Middle frontal gyrus (tissue), 1 donor: ENCODE data around the gene NTMT2.
"Not testable (repeated sequence)": the region's sequence is repeated elsewhere in the genome, so short reads cannot be mapped to it uniquely, and the experiment has no call there.

Source experiments
- DNase-seq: peaks from one replicate; pipeline ENCODE4 v3.0.0-alpha.2; 2015; ENCODE audit warnings: low spot score; ENCODE audit errors: extremely low spot score

The NTMT2 gene

DNA sequence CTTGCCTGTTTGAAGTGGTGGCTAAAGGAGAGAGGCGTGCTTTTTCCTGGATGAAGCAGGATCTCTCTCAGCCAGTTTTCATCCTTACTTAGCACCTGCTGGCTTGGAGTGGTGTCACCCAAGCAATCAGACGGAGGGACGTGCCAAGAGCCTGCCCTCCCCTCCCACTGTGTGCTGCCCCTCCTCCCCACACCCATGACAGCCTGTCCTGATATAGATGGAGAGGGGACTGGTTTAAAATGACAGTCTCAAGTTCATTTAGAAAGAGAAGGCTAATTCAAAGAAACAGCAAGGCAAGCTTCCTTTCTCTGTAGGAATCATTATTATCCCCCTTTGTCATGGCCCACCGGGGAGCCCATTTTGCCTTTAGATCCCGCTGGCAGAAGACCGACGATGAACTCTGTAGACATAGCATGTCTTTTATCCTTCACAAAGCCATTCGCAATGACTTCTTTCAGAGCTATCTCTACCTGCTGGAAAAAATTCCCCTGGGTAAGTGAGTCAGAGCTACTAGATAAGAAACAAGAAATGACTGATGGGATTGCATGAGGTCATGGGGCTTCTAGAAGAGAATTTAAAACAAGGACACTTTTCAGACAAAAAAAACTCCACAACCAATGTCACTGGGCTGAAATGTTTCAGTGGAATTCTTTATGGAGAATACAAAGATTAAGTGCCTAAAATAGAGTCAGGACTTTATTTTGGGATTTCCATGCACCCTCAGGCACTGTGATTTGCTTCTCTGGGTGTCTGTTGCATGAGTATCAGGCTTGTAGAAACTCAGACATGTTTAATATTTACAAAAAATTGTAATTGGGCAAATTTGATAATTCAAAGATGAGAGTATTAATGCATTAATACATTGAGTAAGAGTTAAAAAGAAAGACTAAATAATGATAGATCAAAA is at the start of gene NTMT2:
Gene NTMT2 (plus strand): TSS at position 190 of the 907 bp plus-strand sequence. CDS start 149 bp downstream, at position 339.
- DNase-seq: no peak

GRCh38 chr1:170095976-170096748 is 49.6 kb upstream of the NTMT2 start:
- DNase-seq: no peak

- DNase-seq: no peak
Measured at GRCh38 chr1:170096806-170097340, 48.9 kb upstream of the NTMT2 start.

- DNase-seq: no peak
Measured at GRCh38 chr1:170097449-170097948, 48.3 kb upstream of the NTMT2 start.

- not testable (repeated sequence) for DNase-seq
Measured at GRCh38 chr1:170113140-170113539, 32.6 kb upstream of the NTMT2 start.

GRCh38 chr1:170114906-170115305 is 30.9 kb upstream of the NTMT2 start:
- DNase-seq: no peak

DNA sequence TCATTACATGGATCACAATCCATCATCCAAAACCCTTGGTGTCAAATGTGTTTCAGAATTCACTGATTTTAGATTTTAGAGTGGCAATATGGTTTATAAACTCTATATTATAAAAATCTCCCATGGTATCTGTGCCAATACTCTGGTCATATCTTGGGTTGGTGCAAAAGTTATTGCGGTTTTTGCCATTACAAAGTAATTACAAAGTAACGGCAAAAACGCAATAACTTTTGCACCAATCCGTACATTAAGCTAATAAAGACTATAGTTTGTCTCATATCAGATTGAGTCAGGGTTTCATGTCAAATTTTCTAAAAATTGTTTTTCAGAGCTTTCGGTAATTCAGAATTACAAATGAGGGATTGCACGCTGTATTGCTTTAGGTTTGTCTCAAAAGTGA is 23.4 kb upstream of the NTMT2 start:
- DNase-seq: no peak

- no peak for DNase-seq
Measured at GRCh38 chr1:170125269-170125668, 20.5 kb upstream of the NTMT2 start.

DNA sequence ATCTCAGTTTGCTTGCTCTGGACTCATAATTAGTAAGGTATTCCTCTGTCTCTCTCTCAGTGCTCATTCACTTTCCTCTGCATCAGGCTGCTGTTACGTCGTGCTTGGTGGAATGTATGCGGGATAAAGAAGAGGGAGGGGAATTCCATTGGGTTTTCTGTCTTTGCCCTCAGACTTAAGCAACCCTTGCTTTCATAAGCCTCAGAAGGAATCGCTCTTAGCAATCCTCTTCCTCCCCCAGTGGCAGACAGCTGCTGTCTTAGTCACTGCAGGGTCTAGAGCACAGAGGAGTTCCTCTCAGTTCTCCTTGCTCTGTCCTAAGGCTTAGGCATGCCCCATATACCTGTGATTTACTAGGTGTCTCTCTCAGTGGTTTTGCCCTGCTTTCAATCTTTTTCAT is 19.1 kb upstream of the NTMT2 start:
- DNase-seq: no peak

GRCh38 chr1:170131450-170131849 is 14.3 kb upstream of the NTMT2 start:
- no peak for DNase-seq

GRCh38 chr1:170131984-170132383 is 13.8 kb upstream of the NTMT2 start:
- no peak for DNase-seq

- no peak for DNase-seq
Measured at GRCh38 chr1:170133766-170134495, 11.8 kb upstream of the NTMT2 start.

DNA sequence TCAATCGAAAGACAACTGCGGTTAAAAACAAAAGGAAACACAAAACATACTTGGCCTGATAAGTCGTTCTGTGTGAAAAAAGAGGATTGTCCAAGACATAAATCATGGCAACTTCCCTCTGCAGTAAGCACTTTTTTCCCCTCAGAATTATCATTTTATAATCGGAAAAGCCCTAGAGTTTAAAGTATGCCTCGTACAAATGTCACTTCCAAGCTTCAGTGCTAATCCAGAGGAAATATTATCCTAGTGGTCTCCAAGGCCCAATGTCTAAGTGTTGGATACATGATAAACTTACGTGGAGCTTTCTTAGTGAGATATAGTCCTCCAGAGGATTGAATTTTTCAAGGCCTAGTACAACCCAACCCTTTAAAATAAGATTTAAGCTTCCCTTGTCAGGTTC is 11.2 kb upstream of the NTMT2 start:
- no peak for DNase-seq

DNA sequence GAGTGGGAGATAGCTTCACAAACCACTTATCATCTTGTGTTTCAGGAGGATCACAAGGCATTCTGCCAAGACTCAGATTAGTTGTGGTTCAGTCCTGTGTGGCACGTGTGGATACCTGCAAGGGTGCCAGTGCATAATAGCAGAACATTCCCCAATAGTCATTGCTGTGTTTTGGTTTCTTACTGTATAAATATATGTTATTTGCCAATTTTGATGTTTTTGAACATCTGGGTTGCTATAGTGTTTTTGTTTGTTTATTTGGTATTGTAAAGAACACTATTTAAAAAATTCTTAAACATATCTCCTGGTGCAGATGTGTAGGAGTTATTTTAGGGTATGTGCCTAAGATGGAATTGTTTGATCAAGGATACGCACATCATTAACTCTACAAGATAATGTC is 5.4 kb upstream of the NTMT2 start:
- no peak for DNase-seq

DNA sequence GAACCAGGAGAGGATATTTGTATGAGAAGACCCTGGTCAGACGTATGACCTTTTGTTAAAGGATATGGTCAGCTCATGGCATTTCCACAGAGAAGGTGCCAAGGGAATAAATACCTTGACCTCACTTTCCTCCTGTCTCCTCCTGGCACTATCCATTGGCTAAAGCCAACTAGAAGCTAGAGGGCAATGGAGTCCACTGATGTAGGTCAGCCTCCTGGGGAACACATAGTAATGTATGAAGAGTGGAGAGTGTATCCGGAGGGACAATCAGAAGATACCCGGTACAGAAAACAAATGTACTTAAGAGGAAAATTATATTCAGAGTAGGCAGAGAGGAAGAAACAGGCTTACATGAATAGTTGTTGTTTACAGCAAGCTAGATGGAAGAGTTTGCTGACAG is 698 bp upstream of the NTMT2 start:
- DNase-seq: no peak

DNA sequence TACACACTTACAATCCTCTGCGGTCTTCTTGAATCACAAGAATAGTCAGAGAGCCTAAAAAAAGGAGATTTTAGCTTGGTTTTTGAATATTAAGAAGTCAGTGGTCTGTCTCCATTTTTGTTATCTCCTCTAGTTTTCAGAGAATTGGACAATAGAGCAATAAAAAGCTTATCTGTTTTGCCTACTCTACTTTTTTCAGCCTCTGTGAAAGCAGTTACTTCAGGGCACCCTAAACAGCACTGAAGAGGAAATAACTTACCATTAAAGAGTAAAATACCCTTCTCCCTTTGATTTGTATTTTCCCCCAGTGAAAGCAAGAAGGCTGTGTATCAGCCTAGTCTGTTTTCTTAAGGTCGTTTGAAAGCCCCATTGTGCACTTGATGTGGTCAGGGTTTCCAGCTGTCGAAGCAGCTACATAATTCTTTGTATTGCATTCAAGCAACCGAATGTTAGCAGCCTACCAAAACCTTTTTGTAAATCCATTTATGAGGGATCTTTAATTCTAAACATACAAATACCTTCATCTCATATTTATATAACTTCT is 1.0 kb downstream of the NTMT2 start:
- DNase-seq: no peak

DNA sequence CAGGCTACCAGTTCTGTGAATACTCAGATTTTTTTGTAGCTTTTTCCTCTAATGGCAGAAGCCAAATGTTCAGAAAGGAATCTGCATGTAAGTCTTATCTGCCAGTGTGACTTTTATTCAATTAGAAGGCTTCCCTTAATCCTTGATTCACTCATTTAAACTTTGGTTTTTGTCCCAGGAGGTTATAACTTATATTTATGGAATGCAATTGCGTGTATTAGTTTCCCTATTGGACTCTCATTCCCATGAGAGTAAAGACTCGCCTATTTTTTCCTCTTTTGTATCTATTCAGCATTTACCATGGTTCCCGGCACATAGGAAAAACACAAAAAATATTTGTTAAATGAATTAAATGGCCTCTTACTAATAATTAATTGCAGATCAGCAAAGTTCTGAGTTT is 3.5 kb downstream of the NTMT2 start:
- no peak for DNase-seq

DNA sequence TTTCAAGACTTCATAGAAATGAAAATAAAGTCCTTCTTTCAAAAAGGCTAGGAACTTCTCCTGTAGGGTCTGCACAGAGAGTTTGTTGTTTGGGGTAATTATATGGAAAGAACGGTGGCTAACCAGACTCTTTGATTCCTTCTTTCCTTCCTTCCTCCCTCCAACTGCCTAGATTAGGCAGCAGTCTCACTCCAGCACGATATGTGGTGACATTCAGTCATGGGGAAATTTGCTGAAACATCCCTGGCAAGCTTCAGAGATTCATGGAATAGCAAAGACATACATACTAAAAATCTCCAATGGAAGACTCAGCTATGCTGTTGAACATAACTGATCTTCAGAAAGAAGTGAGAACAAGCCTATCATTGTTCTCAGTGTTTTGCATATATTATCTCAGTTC is 4.3 kb downstream of the NTMT2 start:
- no peak for DNase-seq

DNA sequence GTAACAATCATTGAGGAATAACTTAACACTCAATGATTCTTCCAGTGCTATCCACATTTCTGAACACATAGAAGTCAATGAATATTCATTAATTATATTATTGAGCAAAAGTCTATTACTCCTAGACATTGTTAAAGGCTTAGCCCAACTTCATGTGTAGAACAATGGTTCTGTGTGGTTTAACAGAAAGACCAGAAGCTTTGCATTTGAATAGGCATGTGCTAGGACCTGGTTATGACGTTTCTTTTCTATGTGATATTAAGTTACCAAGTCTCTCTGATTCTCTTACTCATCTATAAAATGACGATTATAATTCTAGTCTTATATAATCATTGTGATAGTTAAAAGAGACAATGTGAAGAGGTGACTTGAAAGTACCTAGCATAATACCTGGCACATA is 5.2 kb downstream of the NTMT2 start:
- DNase-seq: no peak

- no peak for DNase-seq
Measured at GRCh38 chr1:170153417-170153816, 7.7 kb downstream of the NTMT2 start.

GRCh38 chr1:170155055-170155454 is 9.3 kb downstream of the NTMT2 start:
- DNase-seq: no peak
